OCI-LY3 (cell line): Measurements from ENCODE around the gene ANKH.

Experiments
- H2AFZ ChIP-seq: fragments of 200-600, 300-600 bp; shearing (Covaris generic); 2 replicates; pipeline ENCODE4 v1.6.0; 2014; ENCODE audit warnings: antibody characterized with exemption, low read depth, low read length
- H3K27ac ChIP-seq: fragments of 200-600, 300-600 bp; sonication (generic); 2 replicates; pipeline ENCODE4 v1.5.1; 2014; ENCODE audit warnings: mild to moderate bottlenecking, low read length, moderate library complexity, mixed read lengths
- H3K27me3 ChIP-seq: fragments of 200-600, 300-600 bp; sonication (generic); 2 replicates; pipeline ENCODE4 v1.6.1; 2014; ENCODE audit warnings: low read depth, low read length, mixed read lengths
- H3K36me3 ChIP-seq: fragments of 200-600, 300-600 bp; sonication (generic); replicated peaks from 2 replicates; pipeline ENCODE3; 2014; ENCODE audit warnings: low read depth, low read length, mixed read lengths
- H3K4me1 ChIP-seq: fragments of 300-600, 200-600 bp; sonication (generic); 2 replicates; pipeline ENCODE4 v1.6.1; 2014; ENCODE audit warnings: low read length, mixed read lengths
- H3K4me2 ChIP-seq: fragments of 200-600, 300-600 bp; sonication (generic); 2 replicates; pipeline ENCODE4 v1.6.1; 2014; ENCODE audit warnings: low read length, mixed read lengths
- H3K4me3 ChIP-seq: fragments of 300-600, 200-600 bp; sonication (generic); 2 replicates; pipeline ENCODE4 v1.5.1; 2014; ENCODE audit warnings: antibody characterized with exemption, mild to moderate bottlenecking, low read length, moderate library complexity
- H3K79me2 ChIP-seq: fragments of 300-600, 200-600 bp; shearing (Covaris generic); 2 replicates; pipeline ENCODE4 v1.6.1; 2014; ENCODE audit warnings: mild to moderate bottlenecking, low read length, mixed read lengths
- H3K9ac ChIP-seq: fragments of 300-600, 200-600 bp; shearing (Covaris generic); 2 replicates; pipeline ENCODE4 v1.6.0; 2014; ENCODE audit warnings: mild to moderate bottlenecking, low read length, moderate library complexity
- H3K9me3 ChIP-seq: fragments of 200-600, 300-600 bp; shearing (Covaris generic); 2 replicates; pipeline ENCODE4 v1.6.1; 2014; ENCODE audit warnings: low read length, mixed read lengths; ENCODE audit not compliant: insufficient read depth
- H4K20me1 ChIP-seq: fragments of 200-600, 300-600 bp; sonication (generic); 2 replicates; pipeline ENCODE4 v1.6.1; 2016; ENCODE audit warnings: low read length, mixed read lengths; ENCODE audit not compliant: insufficient read depth
- CTCF ChIP-seq: fragments of 200-600, 300-600 bp; sonication (generic); IDR thresholded peaks from 2 replicates; pipeline ENCODE4 v1.5.1; 2014; ENCODE audit warnings: antibody characterized with exemption, low read length, low read depth
- EZH2phosphoT487 ChIP-seq: fragments of 200-600 bp; shearing (Covaris generic); IDR thresholded peaks from 2 replicates; pipeline ENCODE4 v1.6.1; 2018; ENCODE audit warnings: antibody characterized with exemption, mixed run types, low read depth

The ANKH gene

GRCh38 chr5:14768508-14769365 is 102.8 kb downstream of the ANKH start:
- no peaks in the 10 kb centered on the region for H3K27me3 ChIP-seq
- TF ChIP-seq EZH2phosphoT487 (no peak), CTCF (no peak)
- H4K20me1 ChIP-seq: no peaks in the 10 kb centered on the region
- no peak overlapping the region for H3K4me2 ChIP-seq
- H3K4me1 ChIP-seq: peaks cover 4% of the 10 kb centered on the region; the same call in 1 of the 2 replicates
- no peak overlapping the region for H3K9ac ChIP-seq
- no peaks in the 10 kb centered on the region for H3K79me2 ChIP-seq
- H3K27ac ChIP-seq: no peak overlapping the region
- no peaks in the 10 kb centered on the region for H3K9me3 ChIP-seq
- H3K36me3 ChIP-seq: no peaks in the 10 kb centered on the region
- no peak overlapping the region for H3K4me3 ChIP-seq
- H2AFZ ChIP-seq: no peak overlapping the region

- Histone ChIP-seq H4K20me1 (no peaks in the 10 kb centered on the region), H3K79me2 (no peaks in the 10 kb centered on the region), H3K4me1 (peaks cover 4% of the 10 kb centered on the region; the same call in 1 of the 2 replicates), H3K27ac (no peak overlapping the region), H3K27me3 (no peaks in the 10 kb centered on the region), H3K9ac (no peak overlapping the region), H2AFZ (no peak overlapping the region), H3K36me3 (no peaks in the 10 kb centered on the region), H3K4me2 (no peak overlapping the region), H3K4me3 (no peak overlapping the region), H3K9me3 (no peaks in the 10 kb centered on the region)
- TF ChIP-seq CTCF (no peak), EZH2phosphoT487 (no peak)
Observed at GRCh38 chr5:14767735-14768507, 103.7 kb downstream of the ANKH start.

- TF ChIP-seq CTCF: no peak
- no peak for TF ChIP-seq EZH2phosphoT487
- Histone ChIP-seq H3K27me3 (no peaks in the 10 kb centered on the region), H4K20me1 (no peaks in the 10 kb centered on the region), H3K4me2 (no peak overlapping the region), H2AFZ (no peak overlapping the region), H3K36me3 (no peaks in the 10 kb centered on the region), H3K4me3 (no peak overlapping the region), H3K9ac (no peak overlapping the region), H3K9me3 (no peaks in the 10 kb centered on the region), H3K4me1 (peaks cover 4% of the 10 kb centered on the region; the same call in 1 of the 2 replicates), H3K79me2 (no peaks in the 10 kb centered on the region), H3K27ac (no peak overlapping the region)
Observed at GRCh38 chr5:14767053-14767452, 104.5 kb downstream of the ANKH start.

GRCh38 chr5:14766584-14766983 is 105.0 kb downstream of the ANKH start:
- Histone ChIP-seq H2AFZ (no peak overlapping the region), H3K4me2 (no peak overlapping the region), H3K36me3 (no peaks in the 10 kb centered on the region), H3K27ac (no peak overlapping the region), H3K9ac (no peak overlapping the region), H3K27me3 (no peaks in the 10 kb centered on the region), H4K20me1 (no peaks in the 10 kb centered on the region), H3K79me2 (no peaks in the 10 kb centered on the region), H3K9me3 (no peaks in the 10 kb centered on the region), H3K4me1 (peaks cover 4% of the 10 kb centered on the region; the same call in 1 of the 2 replicates), H3K4me3 (no peak overlapping the region)
- TF ChIP-seq EZH2phosphoT487 (no peak), CTCF (no peak)
